Measurements from ENCODE around the gene TEX261.

- TF ChIP-seq CTCF (IDR thresholded peaks at IDR 0.05; ENCODE audit: insufficient read depth, low read length, poor library complexity, severe bottlenecking): no peak
- no peak for TF ChIP-seq EZH2phosphoT487 (conservative IDR thresholded peaks at IDR 0.05; ENCODE audit: low read length)
These were observed 12.5 kb downstream of the TEX261 start for GRCh38 chr2:70981866-70982810.
